ENCODE data around the gene C19orf25.
"Not testable (repeated sequence)": the region's sequence is repeated elsewhere in the genome, so short reads cannot be mapped to it uniquely, and the experiment has no call there.

The C19orf25 gene

DNA sequence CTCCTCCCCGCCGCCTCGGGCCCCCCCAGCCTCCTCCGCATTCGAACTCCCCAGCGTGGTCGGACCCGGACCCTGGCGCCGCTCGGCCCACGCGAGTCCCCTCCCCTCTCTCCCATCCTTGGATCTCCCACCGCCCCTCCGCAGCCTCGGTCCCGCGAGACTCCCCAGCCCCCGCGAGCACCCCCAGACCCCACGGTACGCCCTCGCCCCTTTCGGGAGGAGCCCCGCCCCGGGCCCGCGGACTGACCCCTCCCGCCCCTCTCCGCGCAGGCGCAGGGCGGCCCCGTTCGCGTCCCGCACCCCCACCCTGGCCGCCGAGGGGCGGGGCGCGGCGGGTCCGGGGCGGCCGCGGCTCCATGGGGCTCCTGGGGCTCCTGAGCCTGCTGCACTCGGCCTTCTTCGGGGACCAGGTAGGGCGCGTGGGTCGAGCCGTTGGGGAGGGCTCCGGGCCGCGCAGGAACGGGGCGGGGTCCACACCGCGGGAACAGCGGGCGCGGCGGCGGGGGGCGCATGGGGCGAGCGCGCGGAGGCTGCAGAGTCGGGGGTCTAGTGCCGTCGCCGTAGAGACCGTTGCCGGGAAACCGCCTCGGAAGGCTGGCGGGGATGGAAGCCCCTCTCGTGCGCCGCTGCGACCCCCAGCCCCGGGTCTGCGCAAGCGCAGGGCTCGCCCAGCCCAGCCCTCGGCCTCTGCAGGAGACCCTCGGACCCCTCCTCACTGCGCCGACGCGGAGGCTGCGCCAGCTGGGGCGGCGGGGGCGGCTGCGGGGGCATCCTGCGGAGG lies 32.9 kb downstream of the C19orf25 start:
- DNase-seq: peak; percentile 55

DNA sequence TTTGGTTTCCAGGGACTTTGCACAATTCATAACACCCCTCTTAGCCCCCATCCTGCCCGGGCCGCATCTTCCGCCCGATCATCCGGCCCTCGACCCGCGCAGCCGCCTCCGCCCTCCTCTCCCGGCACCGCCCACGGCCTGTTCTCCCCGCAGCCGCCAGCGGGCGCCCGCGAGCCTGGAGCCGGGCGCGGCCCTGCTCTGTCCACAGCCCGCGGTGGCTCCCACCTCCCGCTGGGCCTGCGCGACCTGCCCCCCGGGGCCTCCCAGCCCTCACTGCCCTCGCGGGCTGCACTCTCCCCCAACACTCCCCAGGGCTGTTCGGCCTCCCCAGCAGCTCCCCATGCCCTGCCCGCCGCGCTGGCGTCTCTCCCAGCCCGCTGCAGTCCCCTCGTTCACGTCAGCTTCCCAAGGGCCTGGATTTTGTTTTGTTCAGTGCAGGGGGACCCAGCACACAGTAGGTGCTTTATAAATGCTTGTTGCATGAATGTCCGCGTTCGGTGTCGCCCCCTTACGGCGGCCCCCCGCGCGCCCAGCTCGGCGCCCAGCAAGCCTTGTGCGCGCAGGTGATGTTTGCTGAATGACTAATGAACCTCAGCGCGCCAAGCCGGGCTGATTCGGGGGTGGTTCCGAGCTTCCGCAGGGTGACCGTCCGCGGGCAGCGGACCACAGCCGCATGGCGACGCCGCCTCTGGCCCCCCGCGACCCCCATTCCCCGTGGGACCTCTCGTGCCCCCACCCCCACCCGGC lies 33.7 kb downstream of the C19orf25 start:
- peak; percentile 65 for DNase-seq

- no peak for DNase-seq
Measured at GRCh38 chr19:1441677-1442438, 37.2 kb downstream of the C19orf25 start.

- DNase-seq: no peak
Measured at GRCh38 chr19:1441022-1441426, 38.0 kb downstream of the C19orf25 start.

- no peak for DNase-seq
Measured at GRCh38 chr19:1440418-1440801, 38.6 kb downstream of the C19orf25 start.

DNA sequence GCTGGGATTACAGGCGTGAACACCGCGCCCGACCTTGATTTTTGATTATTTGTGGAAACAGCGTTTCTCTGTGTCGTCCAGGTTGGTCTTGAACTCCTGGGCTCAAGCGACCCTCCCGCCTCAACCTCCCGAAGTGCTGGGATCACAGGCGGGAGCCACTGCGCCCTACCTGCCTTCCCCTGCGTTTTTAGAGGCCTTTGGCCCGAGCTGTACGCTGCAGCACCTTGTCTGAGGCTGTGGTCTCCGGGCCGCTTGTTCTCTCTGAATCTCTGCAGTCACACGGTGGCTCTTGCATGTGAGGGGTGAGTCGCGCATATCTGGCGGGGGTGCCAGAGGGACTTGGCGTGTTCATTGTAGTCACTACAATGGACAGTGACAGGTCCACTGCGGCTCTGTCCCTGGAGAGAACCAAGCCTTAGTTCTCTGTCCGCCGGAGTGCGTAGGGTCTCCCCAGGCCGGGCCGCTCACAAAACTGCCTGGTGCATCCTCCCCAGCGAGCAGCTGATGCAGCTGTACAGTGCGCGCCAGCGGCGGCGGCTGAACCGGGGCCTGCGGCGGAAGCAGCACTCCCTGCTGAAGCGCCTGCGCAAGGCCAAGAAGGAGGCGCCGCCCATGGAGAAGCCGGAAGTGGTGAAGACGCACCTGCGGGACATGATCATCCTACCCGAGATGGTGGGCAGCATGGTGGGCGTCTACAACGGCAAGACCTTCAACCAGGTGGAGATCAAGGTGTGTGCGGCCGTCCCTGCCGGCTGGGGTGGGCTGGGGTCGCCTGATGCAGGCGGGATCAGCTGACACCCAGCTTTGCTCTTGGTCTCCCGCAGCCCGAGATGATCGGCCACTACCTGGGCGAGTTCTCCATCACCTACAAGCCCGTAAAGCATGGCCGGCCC lies 39.2 kb downstream of the C19orf25 start:
- DNase-seq: not testable (repeated sequence)

GRCh38 chr19:1438933-1439354 lies 40.1 kb downstream of the C19orf25 start:
- DNase-seq: no peak

GRCh38 chr19:1438035-1438932 lies 40.7 kb downstream of the C19orf25 start, which contains the start of gene RPS15:
Gene RPS15, plus strand, starts transcription at chr19:1438396. Its CDS starts 30 bp downstream, at chr19:1438426.
- peak; percentile 91 for DNase-seq

GRCh38 chr19:1437609-1438008 lies 41.4 kb downstream of the C19orf25 start:
- no peak for DNase-seq

DNA sequence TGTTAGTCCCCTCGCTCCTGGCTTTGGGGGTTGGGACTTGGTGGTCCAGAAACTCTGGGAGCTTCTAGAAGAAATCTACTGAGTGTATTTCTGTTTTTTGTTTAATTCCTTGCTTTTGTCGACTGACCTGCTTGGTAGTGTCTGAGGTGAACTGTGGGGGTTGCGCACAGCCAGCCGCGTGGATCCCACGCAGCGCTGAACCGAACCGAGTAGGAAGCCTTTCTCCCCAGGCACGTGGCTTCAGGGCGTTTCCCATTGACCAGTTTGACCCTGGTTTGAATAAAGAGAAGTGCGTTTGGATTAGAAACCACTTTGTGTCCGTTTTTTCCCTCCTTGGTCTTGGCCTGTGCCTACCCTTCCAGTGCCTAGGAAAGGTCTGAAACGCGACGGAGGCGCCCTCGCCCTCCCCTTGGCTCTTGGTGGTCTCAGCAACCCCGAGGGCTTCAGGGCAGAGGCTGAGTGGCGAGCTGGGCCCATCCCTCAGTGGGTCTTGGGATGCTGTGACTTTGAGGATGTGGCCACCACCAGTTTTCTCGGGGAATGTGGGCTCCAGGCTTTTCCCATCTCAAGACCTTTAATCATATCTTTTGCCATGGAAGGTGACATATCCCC lies 43.5 kb downstream of the C19orf25 start:
- no peak for DNase-seq

GRCh38 chr19:1434577-1435060 lies 44.4 kb downstream of the C19orf25 start:
- no peak for DNase-seq

GRCh38 chr19:1434040-1434366 lies 45.0 kb downstream of the C19orf25 start:
- no peak for DNase-seq

DNA sequence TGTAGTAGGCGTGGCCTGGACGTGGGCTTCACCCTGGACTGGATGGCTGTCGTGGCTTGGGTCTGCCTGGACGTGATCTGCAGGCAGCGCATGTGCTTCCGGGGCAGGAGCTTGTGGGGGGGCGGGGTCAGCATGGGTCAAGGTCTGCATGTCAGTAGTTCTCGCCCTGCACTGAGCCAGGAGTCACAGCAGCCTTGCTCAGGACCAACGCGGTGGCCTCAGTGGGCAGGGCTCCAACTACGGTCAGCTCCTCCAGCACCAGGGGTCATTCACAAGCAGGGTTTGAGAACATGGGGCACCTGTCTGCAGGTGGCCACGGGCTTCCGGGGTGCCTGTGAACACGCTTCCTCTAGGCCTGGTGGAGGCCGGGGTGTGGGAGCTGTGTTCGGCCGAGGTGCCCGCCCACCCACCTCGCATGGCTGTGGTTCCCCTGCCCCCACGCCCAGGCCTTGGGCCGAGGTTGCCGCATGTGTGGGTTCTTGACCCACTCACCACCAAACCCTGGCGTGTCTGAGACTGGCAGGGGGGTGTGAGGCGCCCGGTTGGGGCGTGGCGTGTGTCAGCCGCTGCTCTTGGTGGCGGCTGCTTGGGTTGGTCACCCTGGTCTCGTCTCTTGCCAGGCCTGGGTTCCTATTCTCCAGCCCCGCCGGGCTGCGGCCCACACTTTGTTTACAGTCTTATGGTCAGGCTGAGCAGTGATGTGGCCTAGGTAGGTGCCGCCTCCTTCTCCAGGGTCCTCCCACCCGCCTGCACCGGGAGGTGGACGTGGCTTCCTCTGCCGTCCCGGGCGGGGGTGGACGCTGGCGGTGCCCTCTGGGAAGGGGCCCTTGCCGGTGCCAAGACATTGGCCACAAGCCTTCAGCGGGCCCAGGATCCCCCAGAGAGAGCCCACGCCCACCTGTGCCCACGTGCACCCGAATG lies 45.6 kb downstream of the C19orf25 start:
- no peak for DNase-seq

- no peak for DNase-seq
Measured at GRCh38 chr19:1432507-1432887, 46.5 kb downstream of the C19orf25 start.

- DNase-seq: no peak
Measured at GRCh38 chr19:1431759-1432506, 47.1 kb downstream of the C19orf25 start.

- no peak for DNase-seq
Measured at GRCh38 chr19:1430246-1430645, 48.8 kb downstream of the C19orf25 start.

GRCh38 chr19:1429750-1430149 lies 49.3 kb downstream of the C19orf25 start:
- DNase-seq: no peak

- DNase-seq: no peak
Measured at GRCh38 chr19:1428738-1429391, 50.1 kb downstream of the C19orf25 start.
